HepG2 (cell line): ENCODE results near the gene SRRM3. TPM values are rescaled to one million over a fixed set of nuclear protein-coding genes. Genes with fewer than 3 reads are reported as not detected.

Experiments
- AKAP8 ChIP-seq: sonication (generic); formaldehyde crosslinking; IDR thresholded peaks from 2 replicates; pipeline ENCODE4 v1.5.1; 2020; ENCODE audit warnings: mild to moderate bottlenecking, missing genetic modification reagents
- ATF2 ChIP-seq: sonication (generic); formaldehyde crosslinking; IDR thresholded peaks from 2 replicates; pipeline ENCODE4 v1.4.0; 2020; ENCODE audit warnings: missing genetic modification reagents
- BRCA1 ChIP-seq: sonication (generic); formaldehyde crosslinking; IDR thresholded peaks from 2 replicates; pipeline ENCODE4 v1.4.0; 2020; ENCODE audit warnings: missing genetic modification reagents
- DR1 ChIP-seq: sonication (generic); formaldehyde crosslinking; IDR thresholded peaks from 2 replicates; pipeline ENCODE4 v1.8.0; 2021; ENCODE audit warnings: mild to moderate bottlenecking, missing genetic modification reagents, inconsistent platforms
- HDAC2 ChIP-seq: sonication (generic); formaldehyde crosslinking; IDR thresholded peaks from 2 replicates; pipeline ENCODE4 v1.4.0; 2020; ENCODE audit warnings: missing genetic modification reagents
- HMGXB3 ChIP-seq: sonication (generic); formaldehyde crosslinking; IDR thresholded peaks from 2 replicates; pipeline ENCODE4 v1.4.0; 2020; ENCODE audit warnings: missing genetic modification reagents, borderline replicate concordance
- MXI1 ChIP-seq: IDR thresholded peaks from 3 replicates; pipeline ENCODE4 v1.6.1; 2012; ENCODE audit warnings: low read depth, low read length, inconsistent platforms, borderline replicate concordance
- NFRKB ChIP-seq: fragments of 450-650 bp; IDR thresholded peaks from 2 replicates; pipeline ENCODE4 v1.6.1; 2017
- POGZ ChIP-seq: sonication (generic); formaldehyde crosslinking; IDR thresholded peaks from 2 replicates; pipeline ENCODE4 v1.4.0; 2020; ENCODE audit warnings: mild to moderate bottlenecking, missing genetic modification reagents
- PPARG ChIP-seq: conservative IDR thresholded peaks from 2 replicates; pipeline ENCODE4 v1.6.1; 2016; ENCODE audit warnings: missing biosample characterization, missing genetic modification reagents
- PRMT3 ChIP-seq: sonication (generic); formaldehyde crosslinking; IDR thresholded peaks from 2 replicates; pipeline ENCODE4 v1.8.1; 2022; ENCODE audit warnings: low read depth, mild to moderate bottlenecking, moderate library complexity, missing genetic modification reagents, borderline replicate concordance
- RFXAP ChIP-seq: sonication (generic); formaldehyde crosslinking; IDR thresholded peaks from 2 replicates; pipeline ENCODE4 v1.4.0; 2020; ENCODE audit warnings: missing genetic modification reagents, borderline replicate concordance
- STAT5B ChIP-seq: sonication (generic); formaldehyde crosslinking; IDR thresholded peaks from 2 replicates; pipeline ENCODE4 v1.4.0; 2020; ENCODE audit warnings: missing genetic modification reagents
- TCF7 ChIP-seq: sonication (generic); IDR thresholded peaks from 2 replicates; pipeline ENCODE4 v1.6.1; 2016; ENCODE audit warnings: antibody characterized with exemption, low read depth
- U2AF2 ChIP-seq: fragments of 200-400 bp; formaldehyde crosslinking; IDR thresholded peaks from 2 replicates; pipeline ENCODE4 v1.6.1; 2017; ENCODE audit warnings: low read depth, mild to moderate bottlenecking, low read length
- ZFP36 ChIP-seq: fragments of 150-350 bp; IDR thresholded peaks from 2 replicates; pipeline ENCODE4 v1.6.1; 2018; ENCODE audit warnings: borderline replicate concordance, low read length, low read depth; ENCODE audit not compliant: partially characterized antibody
- ZFP36L1 ChIP-seq: sonication (generic); formaldehyde crosslinking; IDR thresholded peaks from 2 replicates; pipeline ENCODE4 v1.8.0; 2022; ENCODE audit warnings: mild to moderate bottlenecking, missing genetic modification reagents, moderate library complexity
- ZNF451 ChIP-seq: sonication (generic); formaldehyde crosslinking; IDR thresholded peaks from 2 replicates; pipeline ENCODE4 v1.5.0; 2020; ENCODE audit warnings: mild to moderate bottlenecking, missing genetic modification reagents
- ZNF605 ChIP-seq: sonication (generic); formaldehyde crosslinking; IDR thresholded peaks from 2 replicates; pipeline ENCODE4 v1.8.0; 2022; ENCODE audit warnings: mild to moderate bottlenecking, missing genetic modification reagents
- ZNF614 ChIP-seq: IDR thresholded peaks from 2 replicates; pipeline ENCODE4 v1.6.1; 2018; ENCODE audit warnings: missing biosample characterization, missing genetic modification reagents, inconsistent platforms, borderline replicate concordance
- ZNF639 ChIP-seq: conservative IDR thresholded peaks from 2 replicates; pipeline ENCODE4 v1.6.1; 2018; ENCODE audit warnings: missing genetic modification reagents
- ZNF878 ChIP-seq: sonication (generic); formaldehyde crosslinking; IDR thresholded peaks from 2 replicates; pipeline ENCODE4 v1.8.1; 2023; ENCODE audit warnings: mild to moderate bottlenecking, missing genetic modification reagents, moderate library complexity
- ZNF879 ChIP-seq: sonication (generic); formaldehyde crosslinking; IDR thresholded peaks from 2 replicates; pipeline ENCODE4 v1.8.1; 2023; ENCODE audit warnings: missing genetic modification reagents
- ZSCAN31 ChIP-seq: sonication (generic); formaldehyde crosslinking; IDR thresholded peaks from 2 replicates; pipeline ENCODE4 v1.5.0; 2020; ENCODE audit warnings: low read depth, mild to moderate bottlenecking, missing genetic modification reagents
- polyA plus RNA-seq, 8 experiments: library from polyadenylated mRNA; depleted of rRNA in 3 of 8; stranded (reverse) in 7 of 8; unstranded in 1 of 8; fragments of >200 nt; fragmentation: Illumina TruSeq in 4 of 8; extraction: Trizol in 4 of 8; gene quantifications; 2 replicates each; pipeline versions ENCODE4 v1.2.1 to v1.2.3, GENCODE V29; 2011 to 2016; ENCODE audit warnings: low read depth in 4 of 8, missing spikeins in 1 of 8, mixed read lengths in 1 of 8; ENCODE audit not compliant: insufficient read depth in 1 of 8
- total RNA-seq, 5 experiments: library from RNA; depleted of rRNA; stranded (reverse); fragments of >200 nt; fragmentation: Illumina TruSeq; extraction: Trizol; gene quantifications; 2 replicates each; pipeline ENCODE4 v1.2.3, GENCODE V29; 2016; ENCODE audit warnings: low read depth in 1 of 5

The SRRM3 gene
- total and polyA plus RNA-seq, 2 of the 13 experiments (the other 11 are each of a cell fraction or from before 2014, with no cell fraction given) = 0.13 to 0.54 TPM

- TF ChIP-seq HMGXB3 (CRISPR knock-in tag) (peak; percentile 66; the same call in 1 of the 2 replicates), ZNF614 (peak; percentile 82), MXI1 (no peak), PRMT3 (CRISPR knock-in tag) (peak; percentile 57; the same call in 1 of the 2 replicates), ATF2 (CRISPR knock-in tag) (peak; percentile 91), U2AF2 (no peak), DR1 (CRISPR knock-in tag) (peak; percentile 80), ZNF639 (CRISPR knock-in tag) (peak; percentile 55; the same call in 1 of the 2 replicates), ZNF451 (CRISPR knock-in tag) (peak; percentile 67; the same call in 1 of the 2 replicates), ZNF605 (CRISPR knock-in tag) (0 out of 2 replicates have a peak, but pooled peaks have one; percentile 35), PPARG (CRISPR knock-in tag) (no peak), NFRKB (no peak), TCF7 (no peak), ZNF879 (CRISPR knock-in tag) (no peak; the same call in 1 of the 2 replicates), ZFP36 (no peak), ZNF878 (CRISPR knock-in tag) (no peak), STAT5B (no peak), HDAC2 (CRISPR knock-in tag) (peak; percentile 49; the same call in 1 of the 2 replicates), RFXAP (peak; percentile 93), AKAP8 (no peak), BRCA1 (CRISPR knock-in tag) (0 out of 2 replicates have a peak, but pooled peaks have one; percentile 56), POGZ (peak; percentile 88), ZSCAN31 (CRISPR knock-in tag) (peak; percentile 83), ZFP36L1 (CRISPR knock-in tag) (0 out of 2 replicates have a peak, but pooled peaks have one; percentile 41)
These were observed 35.1 kb upstream of the SRRM3 start (continued) for GRCh38 chr7:76166404-76167255.
